GM12891 (cell line): ENCODE data around the gene ZMIZ1.

Experiments used
- PAX5 ChIP-seq: IDR thresholded peaks from 2 replicates; pipeline ENCODE4 v1.6.1; 2011; ENCODE audit warnings: low read length, moderate library complexity, mild to moderate bottlenecking; ENCODE audit not compliant: insufficient read depth, severe bottlenecking
- POLR2A ChIP-seq: IDR thresholded peaks from 2 replicates; pipeline ENCODE4 v1.6.1; 2011; ENCODE audit warnings: low read depth, low read length, control low read depth
- POLR2AphosphoS5 ChIP-seq: IDR thresholded peaks from 2 replicates; pipeline ENCODE4 v1.6.1; 2011; ENCODE audit warnings: low read depth, low read length, control low read depth
- POU2F2 ChIP-seq: IDR thresholded peaks from 2 replicates; pipeline ENCODE4 v1.6.1; 2011; ENCODE audit warnings: low read depth, mild to moderate bottlenecking, control low read depth, low read length, moderate library complexity
- SPI1 ChIP-seq: IDR thresholded peaks from 2 replicates; pipeline ENCODE4 v1.6.1; 2011; ENCODE audit warnings: low read depth, low read length, control low read depth
- TAF1 ChIP-seq: IDR thresholded peaks from 2 replicates; pipeline ENCODE4 v1.6.1; 2011; ENCODE audit warnings: low read depth, low read length, control low read depth

DNA sequence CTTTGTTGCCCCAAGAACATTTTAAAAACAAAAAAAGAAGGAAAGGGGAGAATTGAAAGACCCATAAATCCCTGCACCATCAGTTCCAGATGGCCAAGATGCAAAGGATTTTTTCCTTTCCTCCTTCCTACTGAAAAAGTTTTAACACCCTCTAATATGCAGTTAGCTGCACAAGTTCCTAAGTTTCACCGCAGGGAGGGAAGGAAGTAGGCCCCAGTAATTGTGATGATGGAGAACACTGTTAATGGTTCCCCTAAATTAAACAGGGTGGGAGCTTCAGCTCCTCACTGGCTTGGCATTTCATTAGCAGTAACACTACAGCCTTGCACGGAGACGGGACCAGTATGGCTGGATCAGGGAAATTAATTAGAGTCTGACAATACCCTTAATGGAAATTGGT lies 214.8 kb downstream of the ZMIZ1 start:
- no peak for TF ChIP-seq POLR2A
- no peak for TF ChIP-seq TAF1
- TF ChIP-seq POLR2AphosphoS5 = no peak
- no peak for TF ChIP-seq SPI1
- TF ChIP-seq PAX5 = no peak
- TF ChIP-seq POU2F2 = no peak
